DMS153 treated with DMSO at 0.1 percent for 48 hours (cell line): ENCODE measurements around the gene CLMN.
A peak's percentile ranks its signal among the peaks of the same experiment; 100 is the strongest.

Experiments
- DNase-seq: peaks from one replicate; lab custom pipeline; 2025; ENCODE audit not compliant: unreplicated experiment; lab: John Stamatoyannopoulos, UW

Gene CLMN

GRCh38 chr14:95305145-95305544 lies 14.6 kb downstream of the CLMN start:
- no peak for DNase-seq

GRCh38 chr14:95304342-95304741 lies 15.4 kb downstream of the CLMN start:
- no peak for DNase-seq

GRCh38 chr14:95303552-95303951 lies 16.2 kb downstream of the CLMN start:
- DNase-seq: no peak

GRCh38 chr14:95302667-95303506 lies 16.8 kb downstream of the CLMN start:
- no peak for DNase-seq

DNA sequence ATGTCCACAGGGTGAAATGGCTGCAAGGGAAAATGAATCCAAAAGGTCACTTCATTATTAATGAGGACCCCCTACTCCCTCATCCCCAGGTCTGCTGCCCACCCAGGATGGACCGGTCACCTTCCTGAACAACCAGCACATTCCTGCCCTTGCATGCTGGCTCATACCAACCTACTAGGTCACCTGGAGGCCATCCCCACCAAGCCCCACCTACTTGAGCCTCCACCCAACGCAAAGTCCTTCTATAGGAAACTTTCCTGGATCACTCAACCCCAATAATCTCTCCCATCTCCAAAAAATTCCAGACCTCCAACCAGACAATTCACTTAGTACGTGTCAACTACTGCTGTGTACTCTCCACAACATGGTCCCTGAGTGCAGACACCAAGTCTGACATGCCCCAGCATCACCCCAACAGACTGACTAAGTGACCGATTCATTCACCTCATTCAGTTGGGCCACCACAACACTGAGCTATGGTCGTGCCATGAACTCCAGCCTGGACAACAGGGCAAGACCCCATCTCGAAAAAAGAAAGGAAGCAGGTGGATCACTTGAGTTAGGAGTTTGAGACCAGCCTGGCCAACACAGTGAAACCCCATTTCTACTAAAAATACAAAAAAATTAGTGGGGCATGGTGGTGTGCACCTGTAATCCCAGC lies 18.1 kb downstream of the CLMN start:
- DNase-seq: no peak

DNA sequence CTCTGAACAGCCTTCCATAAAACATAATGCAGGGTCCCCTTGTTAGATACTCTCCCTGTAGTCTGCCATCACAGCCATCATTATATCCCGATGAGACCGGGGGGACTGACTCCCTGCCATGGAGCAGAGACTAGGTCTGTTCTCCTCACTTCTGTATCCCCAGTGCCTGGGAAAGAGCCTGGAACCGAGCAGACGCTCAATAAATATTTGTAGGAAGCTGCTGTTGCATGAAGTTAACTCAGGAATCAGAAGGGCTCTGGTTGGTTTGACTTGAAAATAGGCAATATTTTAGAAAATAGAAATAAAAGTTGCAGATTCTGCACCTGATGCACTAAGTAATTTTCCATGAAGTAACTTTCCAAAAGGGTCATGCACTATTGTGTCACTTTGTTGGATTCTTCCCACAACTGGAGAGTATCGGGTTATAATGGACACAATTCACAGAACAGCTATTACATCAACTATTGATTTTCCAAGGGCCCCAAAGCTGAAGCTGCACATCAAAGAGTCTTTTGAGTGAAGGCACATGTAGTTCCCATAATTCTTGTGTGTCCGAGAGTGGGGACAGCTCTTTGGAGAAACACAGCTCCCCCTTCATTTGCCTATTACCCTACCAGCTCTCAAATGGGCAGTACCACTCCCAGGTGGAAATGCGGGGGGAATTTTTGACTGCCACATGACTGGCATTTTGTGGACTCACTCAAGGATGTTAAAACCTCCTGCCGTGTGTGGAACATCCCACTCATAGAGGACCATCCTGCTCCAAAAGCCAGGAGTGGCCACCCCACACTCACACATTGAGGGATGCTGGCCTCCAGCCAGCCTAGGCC lies 18.8 kb downstream of the CLMN start:
- DNase-seq: no peak

DNA sequence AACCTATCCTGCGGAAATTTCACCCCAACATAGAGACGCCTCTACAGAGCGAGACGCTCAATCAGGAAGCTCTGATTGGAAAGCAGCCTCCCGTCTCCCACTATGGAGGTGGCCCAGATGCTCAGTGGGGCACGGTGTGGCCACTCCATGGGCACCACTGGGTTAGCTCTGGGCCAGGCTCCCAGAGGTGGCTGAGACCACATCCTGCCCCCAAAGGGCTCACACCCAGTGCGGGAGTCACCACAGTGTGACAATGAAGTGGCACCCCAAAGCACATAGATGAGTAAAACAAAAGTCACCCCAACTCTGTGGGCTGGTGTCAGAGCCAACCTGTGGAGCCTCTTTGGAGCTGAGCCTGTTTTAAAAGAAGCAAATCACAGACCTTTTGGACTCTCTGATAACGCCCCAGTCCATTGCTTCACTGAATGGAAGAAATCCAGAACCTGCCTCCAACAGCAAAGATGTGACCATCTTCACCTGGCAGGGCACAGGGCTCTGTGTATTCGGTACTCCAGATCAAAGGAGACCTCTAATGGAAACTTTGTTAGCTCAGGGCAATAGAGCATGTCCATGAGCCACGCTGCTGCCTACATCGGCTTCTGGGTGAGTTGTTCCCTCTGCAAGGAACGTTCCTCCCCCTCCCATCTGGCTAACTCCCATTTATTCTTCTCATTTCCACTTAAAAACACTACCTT lies 19.6 kb downstream of the CLMN start:
- no peak for DNase-seq

DNA sequence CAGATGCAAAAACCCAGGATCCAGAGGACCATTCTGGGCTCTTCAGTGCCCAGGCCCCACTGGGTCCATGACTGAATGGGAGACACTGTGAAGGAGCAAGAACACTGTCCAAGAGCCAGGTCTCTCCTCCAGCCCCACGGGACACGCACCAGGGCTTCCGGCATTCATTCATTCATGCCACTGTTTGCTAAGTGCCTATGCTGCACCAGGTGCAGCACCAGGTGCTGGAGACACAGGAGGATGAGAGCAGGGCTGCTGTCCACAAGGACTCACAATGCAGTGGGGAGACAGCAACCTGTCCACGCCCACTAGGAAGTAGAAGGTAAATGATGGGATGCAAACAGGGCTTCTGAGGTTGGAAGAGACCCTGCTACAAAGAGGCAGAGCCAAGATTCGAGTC lies 20.4 kb downstream of the CLMN start:
- peak; percentile 19 for DNase-seq

- DNase-seq: no peak
Observed at GRCh38 chr14:95297832-95298231, 21.9 kb downstream of the CLMN start.

GRCh38 chr14:95296966-95297365 lies 22.7 kb downstream of the CLMN start:
- no peak for DNase-seq

DNA sequence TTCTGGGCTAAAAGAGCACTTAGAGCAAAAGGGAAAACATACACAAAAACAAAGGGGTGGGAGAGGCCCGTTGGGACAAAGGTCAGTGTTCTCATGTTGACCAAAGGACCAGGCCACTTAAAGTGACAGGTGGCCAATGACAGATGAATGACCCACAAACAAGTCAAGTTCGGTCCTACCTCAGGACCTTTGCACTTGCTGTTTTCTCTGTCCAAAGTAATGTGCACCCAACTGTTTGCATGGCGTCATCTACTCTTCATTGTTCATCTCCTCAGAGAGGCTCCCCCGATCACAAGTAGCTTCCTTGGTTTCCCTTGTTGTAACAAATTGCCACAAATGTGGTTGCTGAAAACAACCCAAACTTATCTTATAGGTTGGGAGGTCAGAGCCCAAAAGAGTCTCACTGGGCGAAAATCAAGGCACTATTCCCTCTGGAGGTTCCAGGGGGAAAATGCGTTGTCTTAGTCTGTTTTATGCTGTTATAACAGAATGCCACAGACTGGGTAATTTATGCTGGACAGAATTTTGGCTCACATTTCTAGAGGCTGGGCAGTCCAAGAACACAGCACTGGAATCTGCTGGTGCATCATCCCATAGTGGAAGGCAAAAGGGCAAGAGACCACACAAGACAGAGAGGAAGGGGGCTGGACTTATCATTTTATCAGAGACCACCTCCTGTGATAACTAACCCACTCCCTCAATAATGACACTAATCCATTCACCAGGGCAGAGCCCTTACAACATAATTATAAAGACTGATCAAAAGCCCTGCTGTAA lies 23.9 kb downstream of the CLMN start:
- DNase-seq: no peak

- DNase-seq: peak; percentile 68
Observed at GRCh38 chr14:95294834-95295599, 24.7 kb downstream of the CLMN start.

DNA sequence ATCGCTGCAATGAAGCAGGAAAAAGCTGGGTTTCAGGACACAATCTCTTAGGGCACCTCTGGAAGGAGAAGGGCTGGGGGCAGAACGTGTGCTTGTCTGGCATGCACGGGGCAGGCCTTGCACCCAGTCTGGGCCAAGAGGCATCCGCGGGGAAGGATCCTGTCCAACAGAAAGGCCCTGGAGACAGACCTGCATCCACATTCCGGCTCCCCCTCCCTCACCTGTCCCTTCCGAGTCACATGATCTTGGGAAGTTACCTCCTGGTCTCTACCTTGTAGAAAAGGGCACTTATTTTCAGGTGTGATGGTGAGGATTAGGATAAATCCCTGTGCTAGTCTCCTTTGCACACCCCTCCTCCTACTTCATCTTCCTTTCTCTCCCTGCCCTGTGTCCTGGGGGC lies 25.4 kb downstream of the CLMN start:
- DNase-seq: no peak

- DNase-seq: no peak
Observed at GRCh38 chr14:95293449-95293848, 26.3 kb downstream of the CLMN start.

DNA sequence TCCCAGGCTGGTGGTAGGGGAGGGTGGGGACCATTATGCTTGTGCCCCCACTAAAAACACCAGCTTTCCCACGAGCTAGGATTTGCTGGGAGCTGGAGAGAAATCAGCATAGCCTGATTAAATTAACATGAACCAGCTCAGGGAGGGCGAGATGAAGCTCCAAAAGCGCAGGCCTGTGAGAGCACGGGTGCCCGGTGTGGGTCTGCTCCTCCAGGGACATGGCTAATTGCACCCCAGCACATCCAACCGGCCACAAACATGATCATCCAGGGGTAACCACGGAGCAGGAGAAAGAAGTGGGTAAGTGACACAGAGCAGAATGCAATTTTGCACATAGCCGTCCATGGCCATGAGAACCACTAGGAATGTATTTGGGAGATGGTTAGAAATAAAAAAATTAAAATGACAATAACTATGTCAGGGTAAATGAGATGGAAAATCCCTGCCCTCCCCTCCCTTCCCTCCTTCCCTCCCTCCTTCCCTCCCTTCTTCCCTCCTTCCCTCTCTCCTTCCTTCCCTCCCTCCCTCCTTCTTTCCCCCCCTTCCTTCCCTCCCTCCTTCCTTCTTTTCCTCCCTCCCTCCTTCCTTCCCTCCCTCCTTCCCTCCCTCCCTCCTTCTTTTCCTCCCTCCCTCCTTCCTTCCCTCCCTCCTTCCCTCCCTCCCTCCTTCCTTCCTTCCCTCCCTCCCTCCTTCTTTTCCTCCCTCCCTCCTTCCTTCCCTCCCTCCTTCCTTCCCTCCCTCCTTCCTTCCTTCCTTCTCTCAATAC lies 26.9 kb downstream of the CLMN start:
- no peak for DNase-seq

DNA sequence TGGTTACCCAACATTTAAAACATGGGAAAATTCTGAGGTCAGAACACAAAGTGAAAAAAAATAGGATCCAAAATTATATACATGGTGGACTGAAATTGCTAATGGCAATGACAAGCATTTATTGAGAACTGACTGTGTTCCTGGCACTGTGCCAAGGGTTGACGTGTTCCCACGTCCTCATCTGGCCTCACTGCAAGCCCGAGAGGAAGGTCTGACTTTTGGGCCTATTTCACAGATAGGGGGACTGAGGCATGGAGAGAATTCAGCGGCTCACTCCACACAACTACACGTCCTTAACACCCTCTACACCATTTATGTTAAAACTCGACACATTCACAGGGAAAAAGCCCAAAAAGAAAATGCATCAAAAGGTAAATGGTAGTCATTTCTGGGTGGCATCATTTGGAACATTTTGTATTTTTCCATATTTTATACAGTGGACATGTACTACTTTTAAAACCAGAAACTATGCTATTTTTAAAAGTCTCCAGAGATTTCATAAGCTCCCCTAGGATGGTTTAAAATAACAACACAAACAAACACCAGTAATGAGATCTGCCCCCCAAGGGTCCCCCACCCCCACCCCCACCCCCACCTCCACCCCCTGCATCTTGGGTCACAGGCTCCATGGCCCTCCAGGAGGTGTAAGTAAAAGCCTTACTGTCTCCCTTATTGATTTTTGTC lies 27.7 kb downstream of the CLMN start:
- DNase-seq: peak; percentile 65

DNA sequence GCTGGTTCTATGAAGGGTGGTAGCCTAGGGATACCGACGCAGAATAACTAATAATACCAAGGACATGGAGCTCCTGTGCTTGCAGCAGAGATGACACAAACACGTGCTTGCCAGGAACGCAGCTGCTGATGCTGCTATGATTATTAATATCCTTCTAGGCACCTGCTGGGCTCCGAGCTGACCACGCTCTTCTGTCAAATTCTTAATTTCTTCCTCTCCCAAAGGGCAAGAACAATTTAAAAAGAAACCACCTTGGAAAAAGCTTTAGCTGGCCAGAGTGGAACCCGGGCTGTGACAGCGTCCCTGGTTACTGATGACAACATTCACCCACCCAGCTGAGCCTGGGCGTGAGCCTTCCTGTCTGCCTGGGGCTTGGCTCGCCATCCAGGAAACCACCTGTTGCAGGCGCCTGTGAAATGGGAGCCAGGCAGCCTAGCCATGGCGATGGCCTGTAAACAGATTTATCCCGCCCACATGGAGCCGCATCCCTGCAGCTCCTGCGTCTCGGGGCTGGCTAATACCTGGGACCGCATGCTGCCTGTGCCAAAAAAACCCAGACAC lies 28.8 kb downstream of the CLMN start:
- DNase-seq: peak; percentile 99

GRCh38 chr14:95290021-95290420 lies 29.7 kb downstream of the CLMN start:
- DNase-seq: no peak
